Activated naive CD4-positive, alpha-beta T cell treated with Interleukin-2 at 50 U/mL for 16 hours (primary cell): ENCODE results near the gene MED13L.
"Not testable (repeated sequence)": the region's sequence is repeated elsewhere in the genome, so short reads cannot be mapped to it uniquely, and the experiment has no call there.

ENCODE experiments used
- DNase-seq: peaks from one replicate; pipeline ENCODE4 v3.0.0-alpha.2; 2020

Gene MED13L

DNA sequence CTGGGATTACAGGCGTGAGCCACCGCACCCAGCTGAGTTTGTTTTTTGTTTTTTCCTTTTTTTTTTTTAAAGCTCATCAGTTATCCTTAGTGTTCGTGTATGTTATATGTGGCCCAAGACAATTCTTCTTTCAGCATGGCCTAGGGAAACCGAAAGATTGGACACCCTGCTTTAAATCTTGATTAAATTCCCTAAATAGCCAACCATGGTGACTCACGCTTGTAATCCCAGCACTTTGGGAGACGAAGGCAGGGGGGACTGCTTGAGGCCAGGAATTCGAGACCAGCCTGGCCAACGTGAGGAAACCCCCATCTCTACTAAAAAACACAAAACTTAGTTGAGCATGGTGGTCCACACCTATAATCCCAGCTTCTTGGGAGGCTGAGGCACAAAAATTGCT, 131.1 kb downstream of the MED13L start:
- DNase-seq: no peak

DNA sequence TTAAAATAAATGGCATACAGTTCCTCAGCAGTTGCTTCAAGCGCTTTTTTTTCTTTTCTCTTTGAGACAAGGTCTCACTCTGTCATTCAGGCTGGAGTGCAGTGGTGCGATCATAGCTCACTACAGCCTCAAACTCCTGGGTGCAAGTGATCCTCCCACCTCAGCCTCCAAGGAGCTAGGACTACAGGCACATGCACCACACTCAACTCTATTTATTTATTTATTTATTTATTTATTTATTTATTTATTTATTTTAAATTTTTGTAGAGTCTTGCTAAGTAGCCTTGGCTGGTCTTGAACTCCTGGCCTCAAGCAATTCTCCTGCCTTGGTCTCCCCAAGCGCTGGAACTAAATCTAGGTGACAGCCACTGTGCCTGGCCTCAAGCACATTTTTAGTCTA, 132.0 kb downstream of the MED13L start:
- DNase-seq: no peak

DNA sequence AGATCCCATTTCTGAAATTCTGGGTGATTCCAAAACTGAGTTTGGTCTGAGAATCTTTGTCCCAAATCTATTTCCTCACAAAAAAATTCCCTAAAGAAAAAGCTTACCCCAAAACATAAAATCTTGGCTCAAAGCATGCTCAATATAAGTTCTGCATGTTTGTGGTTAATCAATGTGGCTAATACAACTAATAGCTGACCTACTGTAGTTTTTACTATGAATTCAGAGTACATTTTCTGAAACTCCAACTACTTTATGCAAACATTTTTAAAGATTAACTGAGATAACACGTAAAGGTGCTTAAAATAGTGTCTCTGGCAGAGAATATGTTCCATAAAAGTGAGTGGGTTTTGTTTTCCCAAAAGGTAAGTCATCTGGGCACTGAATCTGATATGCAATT, 133.1 kb downstream of the MED13L start:
- no peak for DNase-seq

DNA sequence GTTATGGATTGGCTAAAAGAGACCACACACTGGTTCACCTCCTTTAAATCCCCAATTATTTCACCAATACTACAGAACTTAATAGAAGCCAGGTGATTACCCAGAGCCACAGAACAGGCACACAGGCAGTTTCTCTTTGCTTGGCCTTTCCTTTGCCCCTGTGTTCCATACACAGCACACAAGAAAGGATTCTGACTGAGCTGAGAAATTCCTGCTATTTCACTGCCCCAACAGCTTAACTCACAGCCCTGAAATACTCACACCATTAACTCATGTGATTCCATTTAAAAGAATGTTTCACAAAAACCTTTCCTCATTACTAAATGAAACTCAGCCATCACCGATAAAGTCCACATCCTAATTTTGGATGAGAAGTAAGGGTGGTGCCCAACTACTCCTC, 133.6 kb downstream of the MED13L start:
- DNase-seq: no peak

DNA sequence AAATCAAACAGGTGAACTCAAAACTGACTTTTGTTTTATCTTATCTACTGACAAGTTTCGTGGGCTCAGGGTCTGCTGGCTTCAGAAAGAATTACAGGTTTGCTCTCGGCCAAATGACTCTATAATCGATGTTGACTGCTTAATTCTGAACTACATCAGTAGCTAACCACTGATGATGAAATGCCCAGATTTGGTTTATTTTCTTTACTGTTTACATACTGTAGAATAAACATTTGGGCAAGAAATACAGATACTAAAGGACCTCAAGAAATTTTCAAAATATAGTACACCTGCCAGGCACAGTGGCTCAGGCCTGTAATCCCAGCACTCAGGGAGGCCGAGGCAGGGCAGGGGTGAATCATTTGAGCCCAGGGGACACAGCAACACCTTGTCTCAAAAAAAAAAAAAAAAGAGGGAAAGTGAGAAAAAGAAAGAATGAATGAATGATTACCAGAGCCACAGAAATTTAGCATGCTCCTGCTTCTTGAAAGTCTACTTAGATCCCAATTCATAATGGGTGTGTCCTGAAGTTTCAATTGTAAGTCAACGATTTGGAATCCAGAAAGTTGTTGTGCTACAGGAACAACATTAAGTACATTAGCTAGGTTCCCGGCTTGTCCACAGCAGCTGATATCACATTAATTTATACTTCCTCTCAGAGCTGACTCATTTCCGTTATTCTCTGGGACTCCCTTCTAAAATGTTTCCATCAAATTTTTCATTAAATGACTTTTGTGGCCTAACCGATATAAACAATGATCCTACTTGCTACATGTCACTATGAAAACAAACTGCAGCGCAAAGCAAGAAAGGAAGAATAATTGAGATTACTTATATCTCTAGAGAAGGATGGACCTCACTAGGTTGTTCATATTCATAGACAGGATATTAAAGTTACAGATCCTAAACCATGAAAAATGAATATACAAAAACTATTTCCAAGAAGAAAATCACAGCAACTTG, 134.3 kb downstream of the MED13L start:
- DNase-seq: no peak

DNA sequence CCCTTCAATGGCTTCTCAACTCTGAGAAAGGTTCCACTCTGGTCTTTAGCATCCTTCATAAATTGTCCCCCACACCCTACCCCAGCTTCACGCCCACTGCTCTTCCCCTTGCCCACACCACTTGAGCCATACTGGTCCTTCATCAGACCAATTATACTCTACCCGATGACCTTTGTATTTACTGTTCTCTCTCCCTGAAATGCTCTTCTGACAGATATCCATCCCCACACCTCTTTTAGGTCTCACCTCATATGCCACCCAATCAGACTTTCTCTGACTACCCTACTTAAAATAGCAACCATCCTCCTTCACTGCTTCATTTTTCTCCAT, 135.7 kb downstream of the MED13L start:
- no peak for DNase-seq

DNA sequence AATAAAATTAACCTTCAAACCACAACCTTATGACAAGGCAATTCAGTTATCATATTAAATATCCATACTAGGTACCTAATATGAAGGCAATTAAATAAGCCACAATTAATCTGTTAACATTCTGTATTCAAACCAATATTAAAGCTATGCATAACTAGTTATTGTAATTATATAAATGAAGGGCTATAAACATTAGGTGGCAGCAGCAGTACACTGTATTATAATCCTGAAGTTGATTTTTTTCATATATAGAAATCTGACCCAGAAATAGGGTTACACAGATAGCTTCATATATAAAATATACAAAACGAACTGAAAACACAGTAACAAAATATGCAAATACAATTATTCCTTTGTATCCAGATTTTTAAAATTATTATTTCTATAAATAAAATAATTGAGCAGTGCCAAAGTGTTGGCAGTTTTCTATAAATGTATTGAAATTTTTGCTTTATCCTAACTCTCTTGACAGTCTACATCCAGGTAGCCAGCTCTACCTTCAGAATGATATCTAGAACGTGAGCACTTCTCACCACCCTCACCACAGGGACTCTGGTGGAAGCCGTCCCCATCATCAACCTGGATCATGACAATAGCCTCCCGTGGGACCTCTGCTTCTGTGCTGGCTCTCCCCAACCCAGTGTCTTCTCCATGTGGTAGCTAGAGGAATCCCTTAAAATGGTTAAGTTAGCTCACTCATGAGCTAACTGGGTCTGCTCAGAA, 136.2 kb downstream of the MED13L start:
- DNase-seq: no peak

DNA sequence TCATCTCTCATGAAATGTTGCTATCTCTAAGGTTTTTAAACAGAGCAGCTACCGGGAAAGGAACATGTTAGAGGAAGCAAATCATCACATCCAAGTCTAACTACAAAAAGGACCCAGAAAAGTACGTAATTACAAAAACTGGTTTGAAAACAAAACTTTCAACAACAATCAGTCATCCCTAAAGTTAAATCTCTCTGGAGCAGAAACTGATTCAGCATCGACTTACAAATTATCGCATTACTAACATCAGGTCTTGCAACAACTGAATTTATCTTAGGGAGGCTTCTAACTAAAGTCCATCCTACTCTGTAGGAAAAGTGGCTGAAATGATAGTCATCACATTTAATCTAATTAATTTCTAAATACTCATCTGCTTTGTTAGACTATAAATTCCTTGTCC, 137.0 kb downstream of the MED13L start:
- DNase-seq: no peak

DNA sequence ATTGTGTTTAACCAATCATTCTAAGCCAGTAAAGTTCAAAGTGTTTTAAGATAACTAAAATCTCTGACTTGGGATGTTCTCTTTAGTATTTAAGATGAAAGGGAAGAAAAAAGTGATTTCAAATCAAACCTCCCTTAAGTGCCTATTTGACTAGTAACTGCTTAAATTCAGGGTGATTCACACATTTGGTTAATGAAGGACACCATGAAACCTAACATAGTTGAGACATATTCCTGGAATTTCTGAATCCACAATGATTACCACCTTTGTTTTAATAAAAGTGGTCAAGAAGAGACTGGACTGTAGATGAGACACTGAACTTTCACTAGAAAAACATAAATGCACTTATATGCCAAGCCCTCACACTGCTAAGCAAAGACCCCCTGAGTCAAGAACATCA, 138.7 kb downstream of the MED13L start:
- DNase-seq: no peak

DNA sequence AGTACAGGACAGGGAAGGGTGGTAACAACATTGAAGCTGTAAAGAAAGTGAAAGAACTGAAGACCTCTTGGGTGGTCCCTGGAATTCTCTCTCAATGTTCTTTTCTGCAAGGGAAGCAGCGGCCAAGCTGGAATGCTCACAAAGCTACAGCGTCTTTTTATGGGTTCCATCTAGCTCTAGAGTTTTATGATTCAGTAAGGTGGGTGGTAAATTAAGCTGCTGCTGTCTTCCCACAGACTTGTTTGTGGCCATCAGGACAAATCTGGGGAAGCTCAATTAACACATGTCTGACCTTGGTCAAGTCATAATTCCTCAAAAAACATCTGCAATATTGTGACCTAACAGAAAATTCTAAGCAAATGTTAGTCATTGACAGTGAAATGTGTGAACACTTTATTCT, 139.1 kb downstream of the MED13L start:
- DNase-seq: no peak

DNA sequence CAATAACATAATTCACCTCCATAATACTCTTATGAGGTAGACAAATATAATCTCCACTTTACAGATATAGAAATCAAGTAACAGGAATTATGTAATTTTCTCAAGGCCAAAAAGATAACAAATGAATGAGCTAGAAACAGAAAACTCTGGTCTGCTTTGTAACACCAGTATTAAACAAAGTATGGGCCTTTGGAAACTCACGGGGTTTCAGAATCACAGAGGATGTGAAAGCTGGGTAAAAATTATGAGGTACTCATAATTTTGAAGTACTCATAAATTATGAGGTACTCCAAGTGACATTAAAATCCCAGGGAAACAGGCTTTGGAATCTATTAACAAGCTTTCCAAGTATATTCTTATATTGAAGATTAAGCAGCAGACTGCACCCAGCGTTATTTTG, 140.2 kb downstream of the MED13L start:
- no peak for DNase-seq

DNA sequence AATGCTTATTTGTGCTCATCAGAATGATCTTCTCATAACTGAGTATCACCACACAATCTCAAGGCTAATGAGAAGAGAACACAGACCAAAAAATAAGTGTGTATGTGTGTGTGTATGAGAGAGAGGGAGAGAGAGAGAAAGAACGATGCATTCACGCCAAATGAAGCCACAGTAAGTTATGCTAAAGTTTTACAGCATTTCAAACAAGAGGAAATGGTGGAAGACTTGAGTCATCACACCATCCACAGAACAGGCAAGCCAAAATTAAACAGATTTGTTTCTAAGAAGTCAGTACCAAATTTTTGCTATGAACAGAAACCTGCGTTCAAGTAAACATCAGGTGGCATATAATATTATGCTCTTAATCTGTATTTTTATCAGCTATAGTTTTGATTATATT, 141.2 kb downstream of the MED13L start:
- DNase-seq: no peak

DNA sequence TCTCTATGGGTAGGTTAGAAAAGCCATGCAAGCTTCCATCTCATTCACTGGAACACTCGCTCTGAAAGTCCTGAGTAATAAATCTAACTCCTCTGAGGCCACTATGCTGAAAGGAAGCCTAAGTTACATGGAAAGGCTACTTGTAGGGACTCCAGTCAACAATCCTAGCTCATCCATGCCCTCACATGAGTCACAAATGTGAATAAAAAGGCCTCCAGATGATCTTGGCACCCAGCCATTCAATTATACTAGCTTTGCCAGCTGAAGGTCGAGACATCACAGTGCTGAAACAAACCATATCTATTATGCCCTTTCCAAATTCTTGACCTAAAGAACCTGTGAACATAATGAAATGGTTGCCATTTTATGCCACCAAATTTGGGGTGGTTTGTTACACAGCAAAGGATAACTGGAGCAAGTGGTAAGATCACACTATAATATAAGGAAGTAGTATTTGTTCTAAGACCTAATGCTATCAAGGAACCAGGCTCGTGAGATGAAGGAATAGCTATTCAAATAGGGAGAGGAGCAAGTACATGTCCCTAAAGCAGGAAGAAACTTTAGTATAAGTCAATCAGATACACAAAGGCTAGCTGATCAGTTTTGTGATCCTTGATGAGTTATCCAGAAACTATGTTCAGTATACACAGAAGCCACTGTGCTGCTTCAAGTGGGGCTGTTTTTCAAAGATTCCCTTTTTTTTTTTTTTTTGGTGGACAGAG, 142.1 kb downstream of the MED13L start:
- DNase-seq: no peak

DNA sequence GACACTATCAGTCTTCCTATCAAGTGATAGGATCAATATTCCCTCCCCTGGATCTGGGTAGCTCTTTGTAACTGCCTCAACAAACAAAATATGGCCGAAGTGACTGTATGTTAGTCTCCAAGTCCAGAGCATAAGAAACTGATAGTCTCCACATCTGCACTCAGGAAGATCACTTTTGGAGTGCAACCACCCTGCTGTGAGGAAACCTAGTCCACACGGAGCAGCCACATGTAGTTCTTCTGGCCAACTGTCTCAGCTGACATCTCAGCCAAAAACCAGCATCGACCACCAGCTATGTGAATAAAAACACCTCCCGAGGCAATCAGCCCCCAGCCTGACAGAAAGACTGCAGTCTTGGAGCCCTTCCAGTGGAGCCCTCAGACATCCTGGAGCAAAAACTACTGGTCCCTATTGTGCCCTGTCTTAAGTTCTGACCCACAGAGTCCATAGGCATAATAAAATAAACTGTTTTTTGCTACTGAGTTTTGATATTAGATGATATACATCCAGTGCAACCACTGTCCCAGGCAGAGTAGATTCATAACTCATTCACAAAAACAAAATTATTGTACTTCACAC, 143.8 kb downstream of the MED13L start:
- no peak for DNase-seq

DNA sequence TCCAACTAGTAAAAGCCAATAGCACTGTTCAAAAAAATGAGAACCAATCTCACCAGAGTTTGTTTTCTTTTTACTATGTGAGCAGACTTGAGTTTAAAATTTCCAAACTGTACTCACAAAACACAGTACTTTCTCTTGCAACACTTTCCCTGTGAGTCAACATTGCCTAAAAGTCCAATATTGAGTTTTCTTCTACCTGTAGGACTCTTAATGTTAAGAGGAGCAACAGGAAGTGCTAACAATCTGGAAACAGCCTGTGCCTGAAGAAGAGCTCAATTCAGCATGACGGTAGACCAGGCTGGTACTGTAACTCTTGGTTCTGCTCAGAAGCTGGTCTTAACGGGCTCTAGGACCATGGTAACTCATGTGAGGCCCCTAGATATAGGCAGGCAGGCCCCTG, 144.3 kb downstream of the MED13L start:
- no peak for DNase-seq

DNA sequence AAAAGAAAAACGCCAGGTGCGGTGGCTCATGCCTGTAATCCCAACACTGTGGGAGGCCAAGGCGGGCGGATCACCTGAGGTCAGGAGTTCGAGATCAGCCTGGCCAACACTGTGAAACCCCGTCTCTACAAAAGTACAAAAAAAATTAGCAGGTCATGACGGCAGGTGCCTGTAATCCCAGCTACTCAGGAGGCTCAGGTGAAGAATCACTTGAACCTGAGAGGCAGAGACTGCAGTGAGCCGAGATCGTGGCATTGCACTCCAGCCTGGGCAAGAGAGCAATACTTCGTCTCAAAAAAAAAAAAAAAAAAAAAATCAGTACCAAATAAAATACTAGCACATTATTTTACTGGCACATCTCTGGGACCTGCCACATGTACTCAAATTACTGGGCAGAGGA, 145.5 kb downstream of the MED13L start:
- DNase-seq: not testable (repeated sequence)

DNA sequence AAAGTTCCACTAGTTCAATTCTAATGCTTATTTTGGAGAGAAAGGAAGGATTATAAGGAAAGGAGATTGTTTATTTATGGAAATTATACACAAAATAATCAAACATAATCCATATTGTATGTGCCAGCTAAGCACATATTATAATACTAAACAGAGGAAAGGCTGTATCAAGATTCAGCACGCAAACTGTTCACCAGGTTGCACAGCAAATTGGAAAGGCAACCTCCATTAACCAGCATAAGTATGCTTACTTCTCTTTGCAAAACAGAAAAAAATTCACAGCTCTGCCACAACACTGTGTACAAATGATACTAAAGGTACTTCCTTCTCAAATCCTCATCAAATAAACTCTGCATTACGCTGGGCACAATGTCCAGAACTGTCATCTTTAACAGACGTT, 146.3 kb downstream of the MED13L start:
- no peak for DNase-seq

DNA sequence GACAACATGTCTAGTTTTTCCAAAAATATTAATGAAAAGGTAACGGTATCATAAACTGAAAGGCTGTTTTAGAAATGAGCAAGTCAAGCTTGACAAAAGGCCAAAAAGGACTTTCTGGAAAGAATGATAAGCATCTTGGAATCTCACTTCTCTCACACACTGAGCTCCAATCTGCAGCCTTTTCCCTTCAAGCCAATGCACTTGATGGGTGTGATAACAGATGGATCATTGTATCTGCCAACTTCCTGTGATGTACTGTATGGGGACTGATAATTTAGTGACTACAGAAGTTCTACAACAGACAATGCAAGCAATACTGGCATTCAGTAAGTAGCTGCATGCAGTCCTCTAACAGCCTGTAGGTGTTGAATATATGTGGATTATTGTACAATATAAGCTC, 147.1 kb downstream of the MED13L start:
- DNase-seq: no peak

DNA sequence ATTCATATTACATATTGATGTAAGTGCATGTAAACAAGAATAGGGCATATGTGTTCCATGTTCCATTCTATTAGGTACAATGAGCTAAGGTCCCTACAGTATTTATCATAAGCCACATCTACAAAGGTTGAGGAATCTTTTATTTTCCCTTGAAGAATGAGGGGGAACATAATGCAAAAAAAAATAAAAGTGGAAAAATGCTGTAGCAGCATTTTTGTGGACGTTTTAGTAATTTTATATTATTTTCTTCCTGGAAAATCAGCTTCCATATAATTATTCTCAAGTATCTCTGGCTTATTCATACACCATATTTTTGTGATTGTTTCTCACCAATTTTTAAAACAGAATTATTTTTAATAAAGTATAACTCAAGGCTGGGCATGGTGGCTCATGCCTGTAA, 148.7 kb downstream of the MED13L start:
- DNase-seq: no peak

DNA sequence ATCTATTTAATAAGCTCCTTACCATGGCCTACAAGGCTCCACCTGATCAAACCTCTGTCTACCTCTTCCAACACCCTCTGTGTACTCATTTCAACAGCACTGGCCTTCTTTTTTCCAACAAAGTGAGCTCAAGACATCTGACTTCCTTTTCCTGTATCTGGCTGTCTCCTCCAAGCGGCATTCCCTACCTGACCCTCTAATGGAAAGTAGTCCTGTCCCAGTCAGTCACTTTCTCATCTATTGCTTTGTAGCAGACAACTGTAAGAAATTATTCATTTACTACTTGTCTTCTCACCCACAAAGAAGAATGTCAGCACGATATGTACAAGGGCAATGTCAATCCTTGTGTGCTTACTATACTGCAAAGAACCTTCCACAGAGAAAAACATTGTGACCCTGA, 149.6 kb downstream of the MED13L start:
- no peak for DNase-seq

DNA sequence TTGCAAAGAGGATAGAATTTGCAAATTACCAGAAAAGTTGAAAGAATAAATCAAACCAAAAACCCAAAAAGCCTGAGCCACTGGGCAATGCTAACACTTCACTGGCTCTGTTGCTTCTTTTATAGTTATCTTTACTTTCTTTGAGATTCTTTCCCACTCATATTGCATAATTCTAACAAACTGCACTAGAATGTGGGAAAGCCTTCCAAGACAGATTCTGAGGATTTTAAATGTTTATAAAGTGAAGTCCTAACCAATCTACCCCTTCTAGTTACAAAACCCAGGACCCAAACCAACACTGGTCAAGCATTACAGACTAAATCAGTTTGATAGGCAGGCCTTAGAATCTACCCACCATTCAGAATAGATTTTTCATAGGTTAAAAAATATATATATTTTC, 150.9 kb downstream of the MED13L start:
- DNase-seq: no peak

DNA sequence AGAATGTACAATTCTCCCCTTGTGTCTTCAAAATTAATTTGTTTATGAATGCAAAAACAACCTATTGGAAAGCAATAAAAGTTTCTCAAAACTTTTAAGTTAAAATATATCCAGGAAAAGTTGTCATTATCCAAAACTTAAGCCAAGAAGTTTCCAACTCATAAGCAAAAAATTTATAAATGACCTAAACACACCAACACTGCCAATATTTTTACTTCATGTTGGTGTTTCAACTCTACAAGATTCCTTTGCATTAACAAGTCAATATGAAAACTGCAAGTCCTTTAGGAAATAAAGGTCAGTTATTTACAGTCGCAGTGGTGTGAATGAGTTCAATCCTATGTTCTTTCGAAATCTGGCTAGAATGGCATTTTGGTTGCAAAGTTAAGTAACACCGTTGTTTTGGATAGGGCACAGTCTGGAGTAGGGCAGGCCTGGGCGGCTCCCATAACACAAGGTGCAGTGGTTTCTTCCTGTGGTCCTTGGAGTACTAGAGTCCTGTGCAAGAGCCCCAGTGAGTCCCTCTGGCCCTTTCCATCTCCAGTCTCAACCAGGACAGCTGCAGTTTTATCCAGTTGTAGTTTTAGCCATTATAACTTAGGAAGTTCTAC, 151.4 kb downstream of the MED13L start:
- no peak for DNase-seq

DNA sequence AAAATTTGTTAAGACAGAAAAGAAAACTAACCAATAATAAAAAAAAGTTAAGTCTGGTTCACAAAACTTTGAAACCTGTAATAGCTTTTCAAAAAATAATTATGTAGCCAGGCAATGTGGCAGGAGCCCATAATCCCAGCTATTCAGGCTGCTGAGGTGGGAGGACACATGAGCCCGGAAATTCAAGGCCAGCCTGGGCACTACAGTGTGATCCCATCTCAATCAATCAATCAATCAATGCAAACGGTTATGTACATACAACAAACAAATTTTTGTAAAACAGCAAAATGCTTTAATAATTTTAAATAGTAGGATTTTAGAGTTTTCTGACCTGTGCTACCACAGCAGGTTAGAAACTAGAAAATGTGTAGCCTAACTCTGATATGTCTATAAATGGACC, 152.4 kb downstream of the MED13L start:
- DNase-seq: no peak
